Breast epithelium (tissue), 4 donors: ENCODE data around the gene PLS1. TPM values are rescaled to one million over a fixed set of nuclear protein-coding genes. Genes with fewer than 3 reads are reported as not detected.
"Not testable (repeated sequence)": the region's sequence is repeated elsewhere in the genome, so short reads cannot be mapped to it uniquely, and the experiment has no call there.

ENCODE experiments used
- DNase-seq, 2 donors: peaks; one replicate each; pipeline ENCODE4 v3.0.0-alpha.2; 2019; ENCODE audit warnings: low spot score in 2 of 2
- H3K27ac ChIP-seq, 2 donors: fragments of 200-600 bp; sonication (generic) in 1 of 2; one replicate each; pipeline ENCODE4 v1.5.1; 2016 to 2019; ENCODE audit warnings: mild to moderate bottlenecking in 1 of 2
- H3K27me3 ChIP-seq, 2 donors: fragments of 200-600 bp; sonication (generic) in 1 of 2; one replicate each; pipeline versions ENCODE4 v1.5.1 to v1.6.0; 2017 to 2019; ENCODE audit warnings: control low read depth in 1 of 2, mild to moderate bottlenecking in 1 of 2
- H3K36me3 ChIP-seq: fragments of 200-600 bp; one replicate; pipeline ENCODE4 v1.5.1; 2019
- H3K4me1 ChIP-seq, 2 donors: fragments of 200-600 bp; sonication (generic); one replicate each; pipeline ENCODE4 v1.5.1; 2016 to 2019; ENCODE audit warnings: control low read depth in 1 of 2
- H3K4me3 ChIP-seq, 3 donors: fragments of 200-600 bp; sonication (generic); 1 replicate in 2 of 3; 2 replicates in 1 of 3; pipeline ENCODE4 v1.5.1; 2016 to 2019; ENCODE audit warnings: mild to moderate bottlenecking in 3 of 3, moderate library complexity in 2 of 3
- H3K9me3 ChIP-seq, 2 donors: fragments of 200-600 bp; sonication (generic) in 1 of 2; one replicate each; pipeline ENCODE4 v1.5.1; 2016 to 2019; ENCODE audit warnings: control low read depth in 1 of 2
- CTCF ChIP-seq, 3 donors: fragments of 450-650 bp; IDR thresholded peaks; one replicate each; pipeline ENCODE4 v1.5.1; 2016 to 2017; ENCODE audit warnings: antibody characterized with exemption in 3 of 3, mild to moderate bottlenecking in 3 of 3, moderate library complexity in 3 of 3
- POLR2A ChIP-seq: fragments of 450-650 bp; IDR thresholded peaks from one replicate; pipeline ENCODE4 v1.6.1; 2016; ENCODE audit warnings: antibody characterized with exemption, mild to moderate bottlenecking, moderate library complexity
- POLR2AphosphoS5 ChIP-seq, 3 donors: sonication (generic); formaldehyde crosslinking; IDR thresholded peaks; one replicate each; pipeline ENCODE4 v1.6.1; 2017; ENCODE audit warnings: antibody characterized with exemption in 3 of 3
- intact Hi-C: fragments of 100-400 bp; cut with DNase I; formaldehyde crosslinking; loops from one replicate; pipeline ENCODE4 v1.15.1; 2023; ENCODE audit warnings: low total_unique reads
- total RNA-seq, 3 donors: library from RNA; depleted of rRNA; stranded (reverse); fragments of >200 nt; gene quantifications; one replicate each; pipeline ENCODE4 v1.1.0, GENCODE V29; 2016

Gene PLS1
- total RNA-seq, 3 donors from 2014 or later: 1.6 to 18.4 (median 15.7) TPM

DNA sequence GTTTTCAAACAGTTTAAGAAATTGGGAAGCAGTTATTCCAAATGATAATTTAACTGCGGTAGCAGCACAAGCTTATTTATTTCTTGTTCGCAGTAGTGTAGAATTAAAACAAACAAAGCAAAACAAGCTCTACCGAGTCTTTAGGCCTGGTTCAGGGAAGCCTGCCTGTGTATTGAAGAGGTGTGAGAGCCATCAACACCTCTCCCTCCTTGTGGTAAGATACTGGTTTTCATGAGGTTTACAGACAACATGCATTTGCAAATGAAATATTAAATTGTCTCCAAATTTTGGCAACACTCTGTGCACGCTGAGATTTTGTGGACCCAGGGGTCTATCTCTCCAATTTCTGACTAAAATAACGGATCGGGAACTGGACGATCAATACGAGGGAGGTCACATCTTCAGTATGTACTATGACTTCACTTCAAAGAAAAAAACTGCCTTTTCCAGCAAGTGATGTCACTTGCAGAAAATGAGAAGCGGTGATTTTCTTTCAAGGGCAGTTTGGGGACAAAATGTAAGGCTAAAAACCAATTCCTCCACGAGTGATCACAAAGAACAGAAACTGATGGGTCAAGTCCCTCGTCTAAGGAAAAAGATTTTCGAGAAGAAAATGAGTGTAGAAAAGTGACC, 18.4 kb upstream of the PLS1 start:
- intact Hi-C loops: no loop called here
- no peaks in the 10 kb centered on the region for H3K36me3 ChIP-seq
- no peak for DNase-seq
- peak overlapping the region; percentile 89 to 99 (median 90) for H3K4me3 ChIP-seq
- H3K9me3 ChIP-seq: no peaks in the 10 kb centered on the region
- H3K27ac ChIP-seq: peak overlapping the region; percentile 97
- H3K4me1 ChIP-seq: peaks cover 0 to 8% of the 10 kb centered on the region in 2 donors
- TF ChIP-seq POLR2AphosphoS5 (IDR thresholded peaks at IDR 0.05) (no peak), POLR2A (no peak), CTCF (IDR thresholded peaks at IDR 0.05) (no peak)
- no peaks in the 10 kb centered on the region for H3K27me3 ChIP-seq

GRCh38 chr3:142578329-142579223, 17.6 kb upstream of the PLS1 start, which contains the start of gene ATR:
Gene ATR, minus strand, starts transcription at chr3:142578733. Its CDS starts 29 bp downstream, at chr3:142578704.
- Histone ChIP-seq H3K9me3 (no peaks in the 10 kb centered on the region), H3K27ac (peak within 1 kb of the TSS; percentile 97), H3K4me1 (peaks cover 0 to 8% of the 10 kb centered on the region in 2 donors), H3K36me3 (no peaks in the 10 kb centered on the region), H3K4me3 (peak within 1 kb of the TSS; percentile 89 to 99 (median 90)), H3K27me3 (no peaks in the 10 kb centered on the region)
- peak; percentile 92 to 95 for DNase-seq
- intact Hi-C loops: no loop called here
- peak; percentile 36 for TF ChIP-seq POLR2A
- peak; percentile 74 to 83 (median 76) for TF ChIP-seq POLR2AphosphoS5 (IDR thresholded peaks at IDR 0.05)
- no peak for TF ChIP-seq CTCF (IDR thresholded peaks at IDR 0.05)

DNA sequence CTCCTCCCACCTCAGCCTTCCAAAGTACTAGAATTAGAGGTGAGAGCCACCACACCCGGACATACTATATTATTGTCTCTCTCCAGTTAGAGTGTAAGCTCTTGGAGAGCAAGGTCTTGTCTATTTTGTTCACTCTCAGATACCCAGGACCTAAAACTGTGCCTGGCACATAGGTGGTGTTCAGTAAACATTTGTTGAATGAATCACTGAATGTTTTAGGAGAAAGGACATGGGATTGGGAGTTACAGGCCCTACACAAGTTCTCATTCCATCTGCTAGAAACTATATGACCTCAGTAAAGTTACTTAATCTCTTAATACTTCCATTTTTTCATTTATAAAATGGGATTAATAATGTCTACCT, 16.2 kb upstream of the PLS1 start:
- Histone ChIP-seq H3K4me1 (peaks cover 0 to 8% of the 10 kb centered on the region in 2 donors), H3K27ac (peak overlapping the region; percentile 97), H3K27me3 (no peaks in the 10 kb centered on the region), H3K36me3 (no peaks in the 10 kb centered on the region), H3K9me3 (no peaks in the 10 kb centered on the region), H3K4me3 (no peak overlapping the region)
- intact Hi-C loops: no loop called here
- no peak for DNase-seq
- TF ChIP-seq CTCF (IDR thresholded peaks at IDR 0.05) (no peak), POLR2A (no peak)

DNA sequence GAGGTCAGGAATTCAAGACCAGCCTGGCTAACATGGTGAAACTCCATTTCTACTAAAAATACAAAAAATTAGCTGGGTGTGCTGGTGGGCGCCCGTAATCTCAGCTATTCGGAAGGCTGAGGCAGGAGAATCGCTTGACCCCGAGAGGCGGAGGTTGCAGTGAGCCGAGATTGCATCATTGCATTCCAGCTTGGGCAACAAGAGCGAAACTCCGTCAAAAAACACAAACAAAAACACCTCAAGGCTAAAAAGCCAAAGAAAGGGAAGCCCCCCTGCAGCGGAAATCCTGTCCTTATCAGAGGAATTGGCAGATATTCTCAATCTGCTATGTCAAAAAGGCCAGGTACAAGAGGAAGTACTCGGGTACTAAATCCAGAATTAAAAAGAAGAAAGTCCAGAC, 15.1 kb upstream of the PLS1 start:
- H3K36me3 ChIP-seq, DNase-seq, intact Hi-C loops, H3K27ac ChIP-seq, H3K4me1 ChIP-seq, H3K9me3 ChIP-seq, H3K27me3 ChIP-seq, H3K4me3 ChIP-seq: not testable (repeated sequence)

- DNase-seq: no peak
- Histone ChIP-seq H3K36me3 (no peaks in the 10 kb centered on the region), H3K4me3 (no peak overlapping the region), H3K4me1 (no peaks in the 10 kb centered on the region), H3K27me3 (no peaks in the 10 kb centered on the region), H3K9me3 (no peaks in the 10 kb centered on the region), H3K27ac (no peak overlapping the region)
- intact Hi-C loops: no loop called here
- TF ChIP-seq POLR2A (no peak), POLR2AphosphoS5 (IDR thresholded peaks at IDR 0.05) (no peak), CTCF (IDR thresholded peaks at IDR 0.05) (peak in 2 of 3 donors; percentile 55 to 58)
Measured at GRCh38 chr3:142586803-142587406, 9.3 kb upstream of the PLS1 start.
